Endothelial cell (in vitro differentiated cells): ENCODE results near the gene LYL1. TPM values are rescaled to one million over a fixed set of nuclear protein-coding genes. Genes with fewer than 3 reads are reported as not detected.

Experiments
- DNase-seq: peaks from one replicate; pipeline ENCODE4 v3.0.0; 2021; ENCODE audit warnings: low spot score
- H3K27ac Mint-ChIP-seq: one replicate; pipeline ENCODE4 v1.8.0; 2021; ENCODE audit warnings: mixed read lengths, inconsistent platforms; ENCODE audit not compliant: unreplicated experiment
- H3K27me3 Mint-ChIP-seq: one replicate; pipeline ENCODE4 v1.8.0; 2021; ENCODE audit warnings: mild to moderate bottlenecking, moderate library complexity, mixed read lengths, inconsistent platforms; ENCODE audit not compliant: unreplicated experiment
- H3K36me3 Mint-ChIP-seq: one replicate; pipeline ENCODE4 v1.8.0; 2021; ENCODE audit warnings: mild to moderate bottlenecking, low read depth, mixed read lengths, inconsistent platforms; ENCODE audit not compliant: unreplicated experiment
- H3K4me1 Mint-ChIP-seq: one replicate; pipeline ENCODE4 v1.8.0; 2021; ENCODE audit warnings: mild to moderate bottlenecking, mixed read lengths, inconsistent platforms; ENCODE audit not compliant: unreplicated experiment
- H3K4me3 Mint-ChIP-seq: one replicate; pipeline ENCODE4 v1.8.0; 2021; ENCODE audit warnings: mild to moderate bottlenecking, mixed read lengths, inconsistent platforms; ENCODE audit not compliant: unreplicated experiment
- H3K9me3 Mint-ChIP-seq: one replicate; pipeline ENCODE4 v1.8.0; 2021; ENCODE audit warnings: mixed read lengths, inconsistent platforms; ENCODE audit not compliant: unreplicated experiment
- total RNA-seq: library from RNA; stranded (reverse); fragmentation: NEBNext Ultra II Directional; extraction: Animal tissue kit (Norgen Biotek cat#: 25700); gene quantifications from one replicate; pipeline ENCODE4 v1.2.1, GENCODE V29; 2021; ENCODE audit not compliant: unreplicated experiment
- TF ChIP-seq, protein P1 (sequence below): fragments of 200-600 bp; sonication (generic); IDR thresholded peaks from one replicate; pipeline ENCODE4 v1.5.0; 2021; ENCODE audit warnings: antibody characterized with exemption; ENCODE audit not compliant: unreplicated experiment

LYL1 gene
- total RNA-seq, 1 donor from 2014 or later, result 68.6 TPM

- H3K36me3 Mint-ChIP-seq, result peaks cover 10% of the 10 kb centered on the region
- no peak overlapping the region for H3K4me3 Mint-ChIP-seq
- DNase-seq, result no peak
- TF ChIP-seq, protein P1, sequence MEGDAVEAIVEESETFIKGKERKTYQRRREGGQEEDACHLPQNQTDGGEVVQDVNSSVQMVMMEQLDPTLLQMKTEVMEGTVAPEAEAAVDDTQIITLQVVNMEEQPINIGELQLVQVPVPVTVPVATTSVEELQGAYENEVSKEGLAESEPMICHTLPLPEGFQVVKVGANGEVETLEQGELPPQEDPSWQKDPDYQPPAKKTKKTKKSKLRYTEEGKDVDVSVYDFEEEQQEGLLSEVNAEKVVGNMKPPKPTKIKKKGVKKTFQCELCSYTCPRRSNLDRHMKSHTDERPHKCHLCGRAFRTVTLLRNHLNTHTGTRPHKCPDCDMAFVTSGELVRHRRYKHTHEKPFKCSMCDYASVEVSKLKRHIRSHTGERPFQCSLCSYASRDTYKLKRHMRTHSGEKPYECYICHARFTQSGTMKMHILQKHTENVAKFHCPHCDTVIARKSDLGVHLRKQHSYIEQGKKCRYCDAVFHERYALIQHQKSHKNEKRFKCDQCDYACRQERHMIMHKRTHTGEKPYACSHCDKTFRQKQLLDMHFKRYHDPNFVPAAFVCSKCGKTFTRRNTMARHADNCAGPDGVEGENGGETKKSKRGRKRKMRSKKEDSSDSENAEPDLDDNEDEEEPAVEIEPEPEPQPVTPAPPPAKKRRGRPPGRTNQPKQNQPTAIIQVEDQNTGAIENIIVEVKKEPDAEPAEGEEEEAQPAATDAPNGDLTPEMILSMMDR, result no peak
- H3K27ac Mint-ChIP-seq, result no peak overlapping the region
- H3K4me1 Mint-ChIP-seq, result peaks cover 12% of the 10 kb centered on the region
- H3K9me3 Mint-ChIP-seq, result no peaks in the 10 kb centered on the region
- peaks cover 7% of the 10 kb centered on the region for H3K27me3 Mint-ChIP-seq
Measured at GRCh38 chr19:13092158-13092543, 10.5 kb downstream of the LYL1 start.

GRCh38 chr19:13091400-13092157 lies 11.1 kb downstream of the LYL1 start:
- no peak overlapping the region for H3K4me3 Mint-ChIP-seq
- peaks cover 8% of the 10 kb centered on the region for H3K4me1 Mint-ChIP-seq
- no peak overlapping the region for H3K27ac Mint-ChIP-seq
- H3K9me3 Mint-ChIP-seq, result no peaks in the 10 kb centered on the region
- TF ChIP-seq, protein P1, result no peak
- H3K36me3 Mint-ChIP-seq, result peaks cover 10% of the 10 kb centered on the region
- peaks cover 7% of the 10 kb centered on the region for H3K27me3 Mint-ChIP-seq
- no peak for DNase-seq

DNA sequence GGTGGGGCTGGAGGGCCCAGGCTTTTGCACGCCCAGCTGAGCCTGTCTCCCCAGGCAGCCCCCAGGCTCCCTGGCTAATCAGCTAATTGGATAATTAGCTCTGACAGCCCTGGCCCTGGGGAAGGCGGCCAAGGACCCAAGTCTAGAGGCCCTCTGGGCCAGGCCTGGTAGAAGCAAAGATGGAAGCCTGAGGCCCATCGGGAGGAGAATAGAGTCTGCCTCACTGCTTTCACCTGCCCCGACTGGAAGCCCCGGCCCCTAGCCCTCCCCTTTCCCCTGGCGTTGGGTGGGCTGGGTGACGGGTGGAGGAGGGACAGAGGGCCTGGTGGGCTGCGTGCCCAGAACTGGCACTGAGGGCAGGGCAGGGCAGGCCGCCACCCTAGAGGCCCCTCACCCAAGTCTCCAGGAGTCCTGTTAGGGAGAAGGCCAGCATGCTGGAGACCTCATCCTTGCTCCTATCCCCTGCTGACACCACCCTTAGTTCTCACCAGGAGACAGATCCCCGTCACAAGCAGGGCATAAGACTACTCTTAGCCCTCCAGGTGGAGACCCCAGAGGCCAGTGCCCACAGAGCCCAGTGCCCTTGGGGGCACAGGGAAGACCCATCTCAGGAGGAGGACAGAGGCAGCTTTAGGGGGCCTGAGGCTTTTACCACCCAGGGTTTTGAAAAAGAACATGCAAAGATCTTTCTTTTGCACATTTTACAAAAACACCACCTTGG lies 12.0 kb downstream of the LYL1 start:
- Mint-ChIP-seq H3K27me3 (peaks cover 11% of the 10 kb centered on the region), H3K36me3 (peaks cover 13% of the 10 kb centered on the region), H3K4me3 (no peak overlapping the region), H3K27ac (no peak overlapping the region), H3K4me1 (peaks cover 11% of the 10 kb centered on the region), H3K9me3 (no peaks in the 10 kb centered on the region)
- DNase-seq, result no peak
- TF ChIP-seq, protein P1, result no peak

DNA sequence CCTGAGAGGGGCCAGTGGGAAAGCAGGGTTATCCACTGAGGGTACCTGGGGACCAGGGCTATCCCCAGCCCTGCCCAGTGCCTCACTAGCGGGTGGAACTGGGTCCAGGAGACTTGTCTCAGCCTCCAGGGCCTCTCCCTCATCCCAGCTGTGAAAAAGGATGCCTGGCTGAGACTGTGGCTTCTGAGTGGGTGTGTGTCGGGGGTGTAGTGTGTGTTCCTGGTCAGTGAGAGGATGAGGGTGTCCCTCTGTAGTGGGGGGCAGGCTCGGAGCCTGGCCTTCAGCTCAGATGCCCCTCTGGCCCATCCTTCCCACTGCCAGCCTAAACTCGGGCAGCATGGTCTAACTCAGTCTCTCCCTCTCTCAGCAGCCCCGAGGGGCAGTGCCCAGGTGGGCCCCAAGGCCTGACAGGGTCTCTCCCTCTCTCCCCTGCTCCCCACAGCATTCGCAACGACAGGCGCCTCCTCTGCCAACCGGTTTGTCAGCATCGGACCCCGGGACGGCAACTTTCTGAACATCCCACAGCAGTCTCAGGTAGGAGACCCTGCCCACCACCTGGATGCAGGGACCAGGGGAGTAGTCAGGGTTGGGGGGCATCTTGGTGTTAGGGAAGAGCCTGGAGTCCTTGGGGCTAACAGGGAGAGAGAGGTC lies 12.7 kb downstream of the LYL1 start:
- no peak overlapping the region for H3K27ac Mint-ChIP-seq
- no peaks in the 10 kb centered on the region for H3K9me3 Mint-ChIP-seq
- peaks cover 11% of the 10 kb centered on the region for H3K27me3 Mint-ChIP-seq
- H3K36me3 Mint-ChIP-seq, result peaks cover 15% of the 10 kb centered on the region
- H3K4me3 Mint-ChIP-seq, result no peak overlapping the region
- TF ChIP-seq, protein P1, result no peak
- no peak for DNase-seq
- peaks cover 13% of the 10 kb centered on the region for H3K4me1 Mint-ChIP-seq
